Coronary artery (tissue), 2 donors: Measurements from ENCODE around the gene POPDC2.

Source experiments
- DNase-seq: peaks from one replicate; pipeline ENCODE4 v3.0.0-alpha.2; 2017; ENCODE audit warnings: low spot score
- H3K27ac ChIP-seq, 2 donors: fragments of 200-600 bp; sonication (generic); one replicate each; pipeline ENCODE4 v1.5.1; 2016 to 2019
- H3K4me3 ChIP-seq: fragments of 200-600 bp; sonication (generic); 2 replicates; pipeline ENCODE4 v1.5.1; 2016; ENCODE audit warnings: mild to moderate bottlenecking, moderate library complexity
- TF ChIP-seq, protein P1 (sequence below): fragments of 200-600 bp; sonication (generic); IDR thresholded peaks from one replicate; pipeline ENCODE4 v1.5.1; 2019; ENCODE audit warnings: antibody characterized with exemption

Gene POPDC2

GRCh38 chr3:119665954-119666559 lies 5.7 kb upstream of the POPDC2 start:
- H3K27ac ChIP-seq = no peak overlapping the region
- DNase-seq = no peak
- no peak overlapping the region for H3K4me3 ChIP-seq
- TF ChIP-seq, protein P1, sequence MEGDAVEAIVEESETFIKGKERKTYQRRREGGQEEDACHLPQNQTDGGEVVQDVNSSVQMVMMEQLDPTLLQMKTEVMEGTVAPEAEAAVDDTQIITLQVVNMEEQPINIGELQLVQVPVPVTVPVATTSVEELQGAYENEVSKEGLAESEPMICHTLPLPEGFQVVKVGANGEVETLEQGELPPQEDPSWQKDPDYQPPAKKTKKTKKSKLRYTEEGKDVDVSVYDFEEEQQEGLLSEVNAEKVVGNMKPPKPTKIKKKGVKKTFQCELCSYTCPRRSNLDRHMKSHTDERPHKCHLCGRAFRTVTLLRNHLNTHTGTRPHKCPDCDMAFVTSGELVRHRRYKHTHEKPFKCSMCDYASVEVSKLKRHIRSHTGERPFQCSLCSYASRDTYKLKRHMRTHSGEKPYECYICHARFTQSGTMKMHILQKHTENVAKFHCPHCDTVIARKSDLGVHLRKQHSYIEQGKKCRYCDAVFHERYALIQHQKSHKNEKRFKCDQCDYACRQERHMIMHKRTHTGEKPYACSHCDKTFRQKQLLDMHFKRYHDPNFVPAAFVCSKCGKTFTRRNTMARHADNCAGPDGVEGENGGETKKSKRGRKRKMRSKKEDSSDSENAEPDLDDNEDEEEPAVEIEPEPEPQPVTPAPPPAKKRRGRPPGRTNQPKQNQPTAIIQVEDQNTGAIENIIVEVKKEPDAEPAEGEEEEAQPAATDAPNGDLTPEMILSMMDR = no peak

GRCh38 chr3:119664850-119665379 lies 4.5 kb upstream of the POPDC2 start:
- H3K4me3 ChIP-seq = no peak overlapping the region
- TF ChIP-seq, protein P1 = no peak
- peak overlapping the region in 1 of 2 donors; percentile 21 for H3K27ac ChIP-seq
- no peak for DNase-seq

- Histone ChIP-seq H3K27ac (no peak overlapping the region), H3K4me3 (no peak overlapping the region)
- no peak for DNase-seq
- TF ChIP-seq, protein P1 = no peak
Measured at GRCh38 chr3:119664370-119664769, 4.0 kb upstream of the POPDC2 start.

DNA sequence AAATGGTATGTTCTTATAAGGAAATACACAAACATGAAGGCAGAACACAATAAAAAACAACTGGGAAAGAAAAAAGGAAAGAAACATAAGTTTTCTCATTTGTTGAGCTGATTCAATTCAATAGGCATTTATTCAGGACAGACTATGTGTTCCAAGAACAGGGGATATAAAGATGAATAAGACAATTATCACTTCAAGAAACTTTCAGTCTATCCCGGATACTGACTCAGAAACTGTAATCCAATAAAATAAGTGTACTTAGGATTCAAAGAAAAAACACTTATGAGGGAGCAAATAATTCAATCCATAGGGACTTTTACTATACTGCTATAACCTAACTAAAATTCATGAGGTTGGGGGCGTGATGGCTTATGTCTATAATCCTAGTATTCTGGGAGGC lies 3.5 kb upstream of the POPDC2 start:
- Histone ChIP-seq H3K27ac (no peak overlapping the region), H3K4me3 (no peak overlapping the region)
- TF ChIP-seq, protein P1 = no peak
- no peak for DNase-seq

DNA sequence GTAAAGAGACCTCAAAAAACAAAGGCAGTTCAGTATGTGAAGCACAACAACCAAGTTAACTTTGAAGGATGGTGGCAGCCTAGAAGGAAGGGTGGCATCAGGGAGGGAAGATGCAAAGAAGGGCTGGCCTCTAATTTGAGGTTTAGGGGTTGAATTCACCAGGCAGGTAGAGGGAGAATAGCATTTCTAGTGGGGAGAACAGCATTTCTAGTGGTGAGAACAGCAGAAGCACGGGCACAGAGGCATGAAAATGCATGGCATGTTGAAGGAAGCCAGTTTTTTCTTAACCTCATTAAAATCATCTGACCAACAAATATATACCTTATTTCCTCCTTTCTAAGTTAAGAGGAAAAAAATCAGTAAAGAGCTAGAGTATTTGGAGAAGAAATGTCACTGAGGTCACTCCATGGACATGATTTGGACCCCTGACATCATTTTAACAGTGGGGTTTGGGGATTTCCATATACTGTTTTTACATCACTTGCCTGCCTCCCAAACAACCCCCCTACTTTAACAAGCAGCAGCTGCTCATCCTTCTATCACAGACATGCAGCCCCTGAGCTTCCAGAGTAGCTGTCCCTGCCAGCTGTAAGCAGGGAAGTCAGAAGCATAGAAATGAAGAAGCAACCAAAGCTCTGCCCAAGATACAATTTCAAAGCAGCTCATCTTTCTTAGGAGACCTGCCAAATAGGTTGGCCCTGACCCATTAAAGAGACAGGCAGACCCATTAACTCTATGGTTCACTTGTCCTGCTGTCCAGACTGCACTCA lies 2.4 kb upstream of the POPDC2 start:
- TF ChIP-seq, protein P1 = no peak
- Histone ChIP-seq H3K4me3 (no peak overlapping the region), H3K27ac (no peak overlapping the region)
- DNase-seq = no peak

- TF ChIP-seq, protein P1 = no peak
- no peak for DNase-seq
- Histone ChIP-seq H3K27ac (peak overlapping the region in 1 of 2 donors; percentile 78), H3K4me3 (peak overlapping the region; percentile 37)
Measured at GRCh38 chr3:119659606-119660291, 640 bp downstream of the POPDC2 start.
